Measurements from ENCODE around the gene TNIP3. TPM values are rescaled to one million over a fixed set of nuclear protein-coding genes. Genes with fewer than 3 reads are reported as not detected.
"Not testable (repeated sequence)": the region's sequence is repeated elsewhere in the genome, so short reads cannot be mapped to it uniquely, and the experiment has no call there.

TNIP3 gene
- total and polyA plus RNA-seq, 2 of the 4 experiments (the other 2 are of a cell fraction) = 0.10 to 0.18 TPM

DNA sequence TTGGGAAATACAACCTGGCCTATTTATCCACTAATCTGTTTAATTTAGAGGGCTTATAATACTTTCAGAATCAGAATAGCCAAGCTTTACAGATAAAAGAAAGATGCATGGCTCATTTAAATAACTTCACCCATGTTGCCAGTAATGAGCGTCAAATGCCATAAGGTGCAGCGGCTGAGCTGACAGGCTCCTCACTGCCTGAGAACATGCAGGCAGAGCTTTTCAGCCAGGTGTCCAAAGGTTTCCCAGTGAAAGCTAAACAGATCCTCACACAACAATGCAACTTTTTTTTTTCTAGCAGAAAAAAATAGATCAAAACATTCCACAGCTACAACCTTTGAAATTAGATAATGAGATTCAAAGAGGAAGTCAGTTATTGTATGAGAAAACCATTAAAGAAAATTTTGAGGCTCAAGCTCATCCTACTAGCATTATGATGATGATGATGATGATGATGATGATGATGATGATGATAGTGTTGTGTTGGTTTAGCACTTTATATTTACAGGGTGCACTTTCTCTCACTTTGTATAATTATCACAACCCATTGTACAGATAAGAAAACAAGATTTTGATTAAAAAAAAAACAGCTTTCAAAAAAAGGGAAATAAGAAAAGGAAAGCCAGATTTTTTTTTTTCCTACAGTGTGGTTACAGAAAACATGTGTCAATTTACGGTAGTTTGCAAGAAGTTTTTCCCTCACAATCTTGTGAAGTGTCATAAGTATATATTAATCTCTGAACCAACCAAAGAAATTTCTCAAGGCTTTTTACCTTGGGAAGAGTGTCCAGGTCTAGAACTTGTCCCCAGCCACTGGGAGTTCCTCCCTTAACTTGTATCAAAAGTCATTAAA, 12.2 kb upstream of the TNIP3 start (continued):
- no peak for TF ChIP-seq POLR2A (IDR thresholded peaks at IDR 0.05; ENCODE audit: low read depth, low read length)

DNA sequence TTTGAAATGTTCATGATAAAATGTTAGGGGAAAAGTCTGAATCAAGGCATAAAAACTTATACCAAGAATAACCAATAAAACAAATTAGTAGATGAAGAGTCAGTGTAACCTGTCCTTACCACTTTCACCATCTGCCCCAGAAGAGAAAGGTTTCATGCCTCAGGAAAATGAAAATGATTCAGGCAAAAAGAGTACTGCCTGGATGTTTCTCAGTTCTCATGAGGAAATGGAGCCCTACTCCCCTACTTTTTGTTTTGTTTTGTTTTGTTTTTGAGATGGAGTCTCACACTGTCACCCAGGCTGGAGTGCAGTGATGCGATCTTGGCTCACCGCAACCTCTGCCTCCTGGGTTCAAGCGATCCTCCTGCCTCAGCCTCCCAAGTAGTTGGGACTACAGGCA, 7.4 kb upstream of the TNIP3 start:
- H3K23ac ChIP-seq (ENCODE audit: low read depth, low read length); H3K18ac ChIP-seq (ENCODE audit: low read depth, low read length); in situ Hi-C loops (cut with MboI; ENCODE audit: low sequenced_read_pairs); dilution Hi-C loops (cut with HindIII; ENCODE audit: low sequenced_read_pairs, unreplicated experiment); H3K9me3 ChIP-seq (ENCODE audit: control insufficient read depth, insufficient read depth, low read length); H3K4me2 ChIP-seq (ENCODE audit: low read depth, low read length); H3K27ac ChIP-seq (ENCODE audit: insufficient read depth, low read length); BruUV-seq (replicated peaks); POLR2A ChIA-PET (ENCODE audit: unreplicated experiment); H2BK20ac ChIP-seq (ENCODE audit: low read depth, low read length); CTCF ChIA-PET; H2AK5ac ChIP-seq (ENCODE audit: low read depth, low read length); H2BK5ac ChIP-seq (ENCODE audit: low read depth, low read length, poor library complexity, severe bottlenecking); H4K20me1 ChIP-seq (ENCODE audit: insufficient read depth, low read length); H3K4ac ChIP-seq (ENCODE audit: low read depth, low read length); H2BK120ac ChIP-seq (ENCODE audit: low read depth, low read length); H3K4me1 ChIP-seq (ENCODE audit: control insufficient read depth, insufficient read depth, low read length); H2AK9ac ChIP-seq (replicated peaks; ENCODE audit: low read depth, low read length, poor library complexity); H2BK15ac ChIP-seq (ENCODE audit: low read depth, low read length); H3K56ac ChIP-seq (ENCODE audit: extremely low read depth, insufficient read depth, low read length); H3K9ac ChIP-seq (ENCODE audit: low read depth, low read length); H4K91ac ChIP-seq (ENCODE audit: insufficient read depth, low read depth, low read length); H3K4me3 ChIP-seq (ENCODE audit: insufficient read depth, low read depth, low read length); H4K5ac ChIP-seq (ENCODE audit: low read depth, low read length); H3K36me3 ChIP-seq (ENCODE audit: control insufficient read depth, insufficient read depth, low read length); H3K79me1 ChIP-seq (ENCODE audit: low read depth in 1 of 2, low read length in 2 of 2); H3K14ac ChIP-seq (replicated peaks; ENCODE audit: low read depth, low read length); H4K8ac ChIP-seq (ENCODE audit: low read depth in 2 of 2, low read length in 2 of 2); intact Hi-C loops (cut with micrococcal nuclease); H3K27me3 ChIP-seq (ENCODE audit: control insufficient read depth, insufficient read depth, low read length); H2AFZ ChIP-seq (replicated peaks; ENCODE audit: low read length, poor library complexity); H3K9me1 ChIP-seq (ENCODE audit: insufficient read depth, low read length); DNase-seq; ATAC-seq (ENCODE audit: low read depth): not testable (repeated sequence)
- no CpG with 5 or more reads among the region's 3 CpGs for WGBS, 2 experiments (ENCODE audit: extremely low coverage in 2 of 2, insufficient read length in 1 of 2)
